Loucy (cell line): Measurements from ENCODE around the gene CCDC144A.
"Not testable (repeated sequence)": the region's sequence is repeated elsewhere in the genome, so short reads cannot be mapped to it uniquely, and the experiment has no call there.

ENCODE experiments used
- CTCF ChIP-seq: fragments of 200-600 bp; sonication (generic); conservative IDR thresholded peaks from 2 replicates; pipeline ENCODE4 v1.5.1; 2014; ENCODE audit warnings: mild to moderate bottlenecking, antibody characterized with exemption, low read length
- EZH2phosphoT487 ChIP-seq: fragments of 200-600 bp; IDR thresholded peaks from 2 replicates; pipeline ENCODE4 v1.6.1; 2018; ENCODE audit warnings: antibody characterized with exemption, mild to moderate bottlenecking, moderate library complexity, borderline replicate concordance

DNA sequence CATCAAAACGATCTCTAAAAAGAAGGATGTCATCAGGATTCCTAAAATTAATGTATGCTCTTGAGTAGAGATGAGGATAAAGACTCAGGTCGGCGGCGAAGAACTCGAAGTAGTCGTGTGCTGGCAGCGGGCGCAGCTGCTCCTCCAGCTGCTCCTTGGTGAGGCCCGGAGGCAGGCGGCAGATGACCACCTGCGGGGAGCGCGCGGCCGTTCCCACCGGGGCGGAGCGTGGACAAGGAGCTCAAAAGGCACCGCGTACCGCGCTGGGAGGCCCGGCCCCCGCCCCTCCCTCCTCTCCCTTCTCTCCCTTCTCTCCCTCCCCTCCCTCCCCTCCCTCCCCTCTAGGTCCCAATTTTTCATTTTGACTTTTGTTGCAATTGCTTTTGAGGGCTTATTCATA is 56.5 kb downstream of the CCDC144A start:
- not testable (repeated sequence) for TF ChIP-seq CTCF, EZH2phosphoT487
